ENCODE data around the gene TYROBP.
"Not testable (repeated sequence)": the region's sequence is repeated elsewhere in the genome, so short reads cannot be mapped to it uniquely, and the experiment has no call there.

The TYROBP gene

GRCh38 chr19:35874392-35874930 lies 33.6 kb downstream of the TYROBP start:
- no peak for DNase-seq (ENCODE audit: low read depth in 2 of 2, low spot score in 1 of 2)

GRCh38 chr19:35872180-35872579 lies 35.9 kb downstream of the TYROBP start:
- DNase-seq (ENCODE audit: low read depth in 2 of 2, low spot score in 1 of 2), result no peak

GRCh38 chr19:35871611-35872010 lies 36.5 kb downstream of the TYROBP start:
- DNase-seq (ENCODE audit: low read depth in 2 of 2, low spot score in 1 of 2), result no peak

- no peak for DNase-seq (ENCODE audit: low read depth in 2 of 2, low spot score in 1 of 2)
These were observed 37.3 kb downstream of the TYROBP start for GRCh38 chr19:35870798-35871197.

GRCh38 chr19:35870124-35870736 lies 37.9 kb downstream of the TYROBP start:
- DNase-seq (ENCODE audit: low read depth in 2 of 2, low spot score in 1 of 2), result not testable (repeated sequence)

- peak; percentile 35 to 64 for DNase-seq (ENCODE audit: low read depth in 2 of 2, low spot score in 1 of 2)
These were observed 38.6 kb downstream of the TYROBP start for GRCh38 chr19:35869327-35870123.

- DNase-seq (ENCODE audit: low read depth in 2 of 2, low spot score in 1 of 2), result no peak
These were observed 39.2 kb downstream of the TYROBP start for GRCh38 chr19:35868823-35869326.

GRCh38 chr19:35868172-35868822 lies 39.8 kb downstream of the TYROBP start, which contains the start of gene APLP1:
APLP1 (plus strand) TSS chr19:35868574; CDS start chr19:35868637, 63 bp downstream.
- DNase-seq (ENCODE audit: low read depth in 2 of 2, low spot score in 1 of 2), result peak in 1 of 2 donors; percentile 49

- no peak for DNase-seq (ENCODE audit: low read depth in 2 of 2, low spot score in 1 of 2)
These were observed 45.1 kb downstream of the TYROBP start for GRCh38 chr19:35863018-35863417.

- DNase-seq (ENCODE audit: low read depth in 2 of 2, low spot score in 1 of 2), result no peak
These were observed 45.6 kb downstream of the TYROBP start for GRCh38 chr19:35862528-35862927.

- DNase-seq (ENCODE audit: low read depth in 2 of 2, low spot score in 1 of 2), result no peak
These were observed 46.4 kb downstream of the TYROBP start for GRCh38 chr19:35861640-35862160.

GRCh38 chr19:35860818-35861639 lies 47.1 kb downstream of the TYROBP start:
- no peak for DNase-seq (ENCODE audit: low read depth in 2 of 2, low spot score in 1 of 2)

GRCh38 chr19:35860436-35860817 lies 47.7 kb downstream of the TYROBP start:
- DNase-seq (ENCODE audit: low read depth in 2 of 2, low spot score in 1 of 2), result no peak

- DNase-seq (ENCODE audit: low read depth in 2 of 2, low spot score in 1 of 2), result no peak
These were observed 48.7 kb downstream of the TYROBP start for GRCh38 chr19:35859414-35859813.

GRCh38 chr19:35858311-35858710 lies 49.8 kb downstream of the TYROBP start:
- no peak for DNase-seq (ENCODE audit: low read depth in 2 of 2, low spot score in 1 of 2)

- DNase-seq (ENCODE audit: low read depth in 2 of 2, low spot score in 1 of 2), result no peak
These were observed 51.4 kb downstream of the TYROBP start, which contains the start of gene KIRREL2 for GRCh38 chr19:35856546-35857149. KIRREL2 (plus strand) TSS chr19:35856911; CDS start chr19:35857120, 209 bp downstream.
